Skin of body (tissue), 2 donors: ENCODE measurements around the gene NR4A2. TPM values are rescaled to one million over a fixed set of nuclear protein-coding genes. Genes with fewer than 3 reads are reported as not detected.

Experiments
- DNase-seq: peaks from one replicate; lab custom pipeline; 2025; lab: John Stamatoyannopoulos, UW
- total RNA-seq: library from RNA; depleted of rRNA; stranded (reverse); fragments of >200 nt; gene quantifications from one replicate; pipeline ENCODE4 v1.2.3, GENCODE V29; 2014

NR4A2 gene
- total RNA-seq, 1 donor from 2014 or later = 5.9 TPM

- no peak for DNase-seq
These were observed 7.9 kb upstream of the NR4A2 start for GRCh38 chr2:156340377-156340776.

- no peak for DNase-seq
These were observed 7.3 kb upstream of the NR4A2 start for GRCh38 chr2:156339865-156340264.

- DNase-seq = no peak
These were observed 6.8 kb upstream of the NR4A2 start for GRCh38 chr2:156339110-156339847.

- DNase-seq = no peak
These were observed 6.1 kb upstream of the NR4A2 start for GRCh38 chr2:156338578-156338977.

GRCh38 chr2:156334496-156335478 is 2.3 kb upstream of the NR4A2 start:
- peak; percentile 92 for DNase-seq

GRCh38 chr2:156333951-156334495 is 1.5 kb upstream of the NR4A2 start:
- peak; percentile 64 for DNase-seq

- no peak for DNase-seq
These were observed 891 bp upstream of the NR4A2 start for GRCh38 chr2:156333274-156333950.

GRCh38 chr2:156332284-156332533 is 312 bp downstream of the NR4A2 start:
- DNase-seq = no peak

GRCh38 chr2:156331572-156332283 is 793 bp downstream of the NR4A2 start:
- DNase-seq = peak; percentile 66

- no peak for DNase-seq
These were observed 2.4 kb downstream of the NR4A2 start for GRCh38 chr2:156329927-156330726.

GRCh38 chr2:156329031-156329926 is 3.2 kb downstream of the NR4A2 start:
- no peak for DNase-seq

- no peak for DNase-seq
These were observed 4.5 kb downstream of the NR4A2 start for GRCh38 chr2:156327835-156328695.

- DNase-seq = no peak
These were observed 5.9 kb downstream of the NR4A2 start for GRCh38 chr2:156326526-156327095.

- DNase-seq = no peak
These were observed 6.6 kb downstream of the NR4A2 start for GRCh38 chr2:156325688-156326525.

- no peak for DNase-seq
These were observed 8.8 kb downstream of the NR4A2 start for GRCh38 chr2:156323754-156324153.

GRCh38 chr2:156322686-156323231 is 9.8 kb downstream of the NR4A2 start:
- no peak for DNase-seq
